HepG2 (cell line): ENCODE results near the gene GPC6. TPM values are rescaled to one million over a fixed set of nuclear protein-coding genes. Genes with fewer than 3 reads are reported as not detected.

Experiments
- ATAC-seq: fragments of 200-7000 bp; cut with Tn5 transposase; 3 replicates; pipeline ENCODE4 v1.9.1; 2020; ENCODE audit warnings: mild to moderate bottlenecking, moderate library complexity
- BruUV-seq: library from RNA; stranded (reverse); fragments of 400-500 nt; replicated peaks from 2 replicates; lab custom pipeline; 2021; lab: Mats Ljungman, UMichigan
- CTCF ChIA-PET: fragments of 300-600 bp; formaldehyde crosslinking; extraction: SDS; loops from one replicate; lab custom pipeline; 2021; ENCODE audit warnings: low total read pairs, inconsistent platforms, low intra/inter-chr PET ratio; lab: Yijun Ruan, JAX
- POLR2A ChIA-PET: fragments of 350-600 bp; sonication (Branson Sonifier 250); formaldehyde crosslinking; loops from one replicate; lab custom pipeline; 2020; ENCODE audit warnings: antibody characterized with exemption, inconsistent platforms; lab: Yijun Ruan, JAX
- DNase-seq: peaks from one replicate; pipeline ENCODE4 v3.0.0-alpha.2; 2015; ENCODE audit warnings: low spot score
- FAIRE-seq: peaks from 3 replicates; lab custom pipeline; 2011; peaks lifted over from hg19 to GRCh38; lab: Jason Lieb, UNC
- H2AFZ ChIP-seq: one replicate; pipeline ENCODE4 v1.6.1; 2011; ENCODE audit warnings: low read length, inconsistent platforms
- H3K27ac ChIP-seq: fragments of 300-600 bp; 3 replicates; pipeline ENCODE4 v1.8.0; 2011; ENCODE audit warnings: mixed run types, mild to moderate bottlenecking, mixed read lengths, low read length, inconsistent platforms; ENCODE audit not compliant: insufficient read depth; ENCODE audit errors: extremely low read length
- H3K27me3 ChIP-seq, 2 experiments: fragments of 200-600 bp in 1 of 2; 2 replicates in 1 of 2; 3 replicates in 1 of 2; pipeline versions ENCODE4 v1.6.0 to v1.8.0; 2011; ENCODE audit warnings: low read length in 2 of 2, mild to moderate bottlenecking in 2 of 2, moderate library complexity in 2 of 2, inconsistent platforms in 1 of 2; ENCODE audit not compliant: insufficient read depth in 2 of 2, control insufficient read depth in 1 of 2
- H3K36me3 ChIP-seq, 2 experiments: fragments of 200-600 bp in 1 of 2; replicated peaks in 1 of 2; 2 replicates in 1 of 2; 3 replicates in 1 of 2; pipeline versions ENCODE4 v1.5.1 to v1.8.0; 2011; ENCODE audit warnings: low read length in 2 of 2, inconsistent platforms in 1 of 2; ENCODE audit not compliant: insufficient read depth in 2 of 2, control insufficient read depth in 1 of 2
- H3K4me1 ChIP-seq: 2 replicates; pipeline ENCODE4 v1.5.1; 2012; ENCODE audit warnings: low read length, inconsistent platforms; ENCODE audit not compliant: insufficient read depth
- H3K4me2 ChIP-seq: 2 replicates; pipeline ENCODE4 v1.6.0; 2011; ENCODE audit warnings: low read depth, low read length, inconsistent platforms
- H3K4me3 ChIP-seq, 3 experiments: fragments of 200-600 bp in 1 of 3; sonication (generic), shearing (Covaris generic) in 1 of 3; replicated peaks in 1 of 3; 2 replicates each; pipeline ENCODE4 v1.5.1; 2011 to 2016; ENCODE audit warnings: low read length in 3 of 3, inconsistent platforms in 2 of 3, low read depth in 2 of 3, mild to moderate bottlenecking in 2 of 3, control low read depth in 1 of 3, mixed read lengths in 1 of 3; ENCODE audit not compliant: insufficient read depth in 1 of 3
- H3K79me2 ChIP-seq: one replicate; pipeline ENCODE4 v1.6.1; 2011; ENCODE audit warnings: low read length, inconsistent platforms; ENCODE audit not compliant: insufficient read depth
- H3K9ac ChIP-seq: 2 replicates; pipeline ENCODE4 v1.6.0; 2011; ENCODE audit warnings: mild to moderate bottlenecking, low read depth, low read length, inconsistent platforms; ENCODE audit not compliant: insufficient read depth
- H3K9me3 ChIP-seq: 2 replicates; pipeline ENCODE4 v1.5.1; 2012; ENCODE audit warnings: mild to moderate bottlenecking, low read length
- H4K20me1 ChIP-seq: 2 replicates; pipeline ENCODE4 v1.6.0; 2011; ENCODE audit warnings: inconsistent platforms, mild to moderate bottlenecking, low read length, moderate library complexity; ENCODE audit not compliant: insufficient read depth
- BRCA1 ChIP-seq: sonication (generic); formaldehyde crosslinking; IDR thresholded peaks from 2 replicates; pipeline ENCODE4 v1.4.0; 2020; ENCODE audit warnings: missing genetic modification reagents
- CEBPG ChIP-seq: IDR thresholded peaks from 2 replicates; pipeline ENCODE4 v1.6.1; 2016
- DMAP1 ChIP-seq: IDR thresholded peaks from 2 replicates; pipeline ENCODE4 v1.6.1; 2016
- ISL2 ChIP-seq: sonication (generic); formaldehyde crosslinking; IDR thresholded peaks from 2 replicates; pipeline ENCODE4 v1.5.0; 2020; ENCODE audit warnings: missing genetic modification reagents
- RBFOX2 ChIP-seq: fragments of 200-400 bp; formaldehyde crosslinking; IDR thresholded peaks from 2 replicates; pipeline ENCODE4 v1.6.1; 2017; ENCODE audit warnings: low read depth, mild to moderate bottlenecking, low read length
- RXRB ChIP-seq: IDR thresholded peaks from 2 replicates; pipeline ENCODE4 v1.6.1; 2016; ENCODE audit warnings: borderline replicate concordance, missing genetic modification reagents, missing compliant biosample characterization
- SRY ChIP-seq: sonication (generic); formaldehyde crosslinking; IDR thresholded peaks from 2 replicates; pipeline ENCODE4 v1.8.0; 2022; ENCODE audit warnings: mild to moderate bottlenecking, missing genetic modification reagents
- SUZ12 ChIP-seq: fragments of 150-350 bp; IDR thresholded peaks from 2 replicates; pipeline ENCODE4 v1.6.1; 2014; ENCODE audit warnings: low read depth, low read length
- YEATS4 ChIP-seq: sonication (generic); formaldehyde crosslinking; IDR thresholded peaks from 2 replicates; pipeline ENCODE4 v1.4.0; 2020; ENCODE audit warnings: missing genetic modification reagents, borderline replicate concordance
- ZBTB38 ChIP-seq: sonication (generic); formaldehyde crosslinking; IDR thresholded peaks from 2 replicates; pipeline ENCODE4 v1.5.1; 2020; ENCODE audit warnings: mild to moderate bottlenecking, missing genetic modification reagents
- ZFP36L2 ChIP-seq: sonication (generic); formaldehyde crosslinking; IDR thresholded peaks from 2 replicates; pipeline ENCODE4 v1.4.0; 2020; ENCODE audit warnings: missing genetic modification reagents
- ZMYM4 ChIP-seq: sonication (generic); formaldehyde crosslinking; IDR thresholded peaks from 2 replicates; pipeline ENCODE4 v1.8.1; 2023; ENCODE audit warnings: mild to moderate bottlenecking, missing genetic modification reagents
- ZNF274 ChIP-seq: sonication (generic); formaldehyde crosslinking; IDR thresholded peaks from 2 replicates; pipeline ENCODE4 v1.5.1; 2020; ENCODE audit warnings: mild to moderate bottlenecking, missing genetic modification reagents
- ZNF530 ChIP-seq: sonication (generic); formaldehyde crosslinking; IDR thresholded peaks from 2 replicates; pipeline ENCODE4 v1.5.0; 2020; ENCODE audit warnings: low read depth, mild to moderate bottlenecking, missing genetic modification reagents
- ZNF780A ChIP-seq: sonication (generic); formaldehyde crosslinking; IDR thresholded peaks from 2 replicates; pipeline ENCODE4 v1.8.0; 2022; ENCODE audit warnings: mild to moderate bottlenecking, missing genetic modification reagents, moderate library complexity
- WGBS: methylation state at CpG from one replicate; pipeline ENCODE4 v1.1.6; 2017; ENCODE audit warnings: low lambda C conversion rate; 5-methylcytosine and 5-hydroxymethylcytosine counted together
- in situ Hi-C: cut with HindIII; loops from 2 replicates; pipeline ENCODE4 v1.10.0; 2017; ENCODE audit warnings: low pct_unique_long_range_greater_than_20kb; ENCODE audit not compliant: extremely low pct_ligation_motif_present
- intact Hi-C: fragments of 100-400 bp; cut with micrococcal nuclease; formaldehyde crosslinking; loops from one replicate; pipeline ENCODE4 v1.10.0; 2022; ENCODE audit not compliant: unreplicated experiment
- polyA plus RNA-seq, 8 experiments: library from polyadenylated mRNA; depleted of rRNA in 3 of 8; stranded (reverse) in 7 of 8; unstranded in 1 of 8; fragments of >200 nt; fragmentation: Illumina TruSeq in 4 of 8; extraction: Trizol in 4 of 8; gene quantifications; 2 replicates each; pipeline versions ENCODE4 v1.2.1 to v1.2.3, GENCODE V29; 2011 to 2016; ENCODE audit warnings: low read depth in 4 of 8, missing spikeins in 1 of 8, mixed read lengths in 1 of 8; ENCODE audit not compliant: insufficient read depth in 1 of 8
- total RNA-seq, 5 experiments: library from RNA; depleted of rRNA; stranded (reverse); fragments of >200 nt; fragmentation: Illumina TruSeq; extraction: Trizol; gene quantifications; 2 replicates each; pipeline ENCODE4 v1.2.3, GENCODE V29; 2016; ENCODE audit warnings: low read depth in 1 of 5
- TF ChIP-seq, protein P1 (sequence below): sonication (generic); formaldehyde crosslinking; IDR thresholded peaks from 2 replicates; pipeline ENCODE4 v1.4.0; 2020; ENCODE audit warnings: missing genetic modification reagents, borderline replicate concordance
- TF ChIP-seq, protein P2 (sequence below): sonication (generic); formaldehyde crosslinking; IDR thresholded peaks from 2 replicates; pipeline ENCODE4 v1.8.0; 2022; ENCODE audit warnings: mild to moderate bottlenecking, missing genetic modification reagents
- TF ChIP-seq, protein P3 (sequence below): sonication (generic); formaldehyde crosslinking; IDR thresholded peaks from 2 replicates; pipeline ENCODE4 v1.4.0; 2020; ENCODE audit warnings: mild to moderate bottlenecking, missing genetic modification reagents

The GPC6 gene
- total and polyA plus RNA-seq, 2 of the 13 experiments (the other 11 are each of a cell fraction or from before 2014, with no cell fraction given) = 24.5 to 33.9 TPM

GRCh38 chr13:94218537-94218936 is 991.9 kb downstream of the GPC6 start:
- CTCF ChIA-PET = no interaction called here
- Histone ChIP-seq H3K4me1 (no peaks in the 10 kb centered on the region), H4K20me1 (no peaks in the 10 kb centered on the region), H3K9me3 (no peaks in the 10 kb centered on the region), H3K4me2 (no peak overlapping the region), H3K79me2 (no peaks in the 10 kb centered on the region), H3K9ac (no peak overlapping the region), H3K36me3 (no peaks in the 10 kb centered on the region), H3K27me3 (no peaks in the 10 kb centered on the region), H3K27ac (no peak overlapping the region), H2AFZ (no peak overlapping the region)
- FAIRE-seq = no peak
- in situ Hi-C loops = no loop called here
- POLR2A ChIA-PET = no interaction called here
- DNase-seq = no peak
- no peak for ATAC-seq
- BruUV-seq = no TSS peak
- intact Hi-C loops = no loop called here
- TF ChIP-seq SUZ12 (no peak), ZNF274 (CRISPR knock-in tag) (no peak), YEATS4 (CRISPR knock-in tag) (no peak), ZNF530 (CRISPR knock-in tag) (no peak), ZFP36L2 (CRISPR knock-in tag) (no peak), ZBTB38 (CRISPR knock-in tag) (no peak), RBFOX2 (no peak), RXRB (CRISPR knock-in tag) (no peak), SRY (CRISPR knock-in tag) (no peak), BRCA1 (CRISPR knock-in tag) (no peak), ISL2 (CRISPR knock-in tag) (no peak), ZNF780A (CRISPR knock-in tag) (no peak), ZMYM4 (no peak), CEBPG (CRISPR knock-in tag) (no peak), DMAP1 (no peak)
- TF ChIP-seq, protein P1, sequence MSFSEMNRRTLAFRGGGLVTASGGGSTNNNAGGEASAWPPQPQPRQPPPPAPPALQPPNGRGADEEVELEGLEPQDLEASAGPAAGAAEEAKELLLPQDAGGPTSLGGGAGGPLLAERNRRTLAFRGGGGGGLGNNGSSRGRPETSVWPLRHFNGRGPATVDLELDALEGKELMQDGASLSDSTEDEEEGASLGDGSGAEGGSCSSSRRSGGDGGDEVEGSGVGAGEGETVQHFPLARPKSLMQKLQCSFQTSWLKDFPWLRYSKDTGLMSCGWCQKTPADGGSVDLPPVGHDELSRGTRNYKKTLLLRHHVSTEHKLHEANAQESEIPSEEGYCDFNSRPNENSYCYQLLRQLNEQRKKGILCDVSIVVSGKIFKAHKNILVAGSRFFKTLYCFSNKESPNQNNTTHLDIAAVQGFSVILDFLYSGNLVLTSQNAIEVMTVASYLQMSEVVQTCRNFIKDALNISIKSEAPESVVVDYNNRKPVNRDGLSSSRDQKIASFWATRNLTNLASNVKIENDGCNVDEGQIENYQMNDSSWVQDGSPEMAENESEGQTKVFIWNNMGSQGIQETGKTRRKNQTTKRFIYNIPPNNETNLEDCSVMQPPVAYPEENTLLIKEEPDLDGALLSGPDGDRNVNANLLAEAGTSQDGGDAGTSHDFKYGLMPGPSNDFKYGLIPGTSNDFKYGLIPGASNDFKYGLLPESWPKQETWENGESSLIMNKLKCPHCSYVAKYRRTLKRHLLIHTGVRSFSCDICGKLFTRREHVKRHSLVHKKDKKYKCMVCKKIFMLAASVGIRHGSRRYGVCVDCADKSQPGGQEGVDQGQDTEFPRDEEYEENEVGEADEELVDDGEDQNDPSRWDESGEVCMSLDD (CRISPR knock-in tag) = no peak
- TF ChIP-seq, protein P2, sequence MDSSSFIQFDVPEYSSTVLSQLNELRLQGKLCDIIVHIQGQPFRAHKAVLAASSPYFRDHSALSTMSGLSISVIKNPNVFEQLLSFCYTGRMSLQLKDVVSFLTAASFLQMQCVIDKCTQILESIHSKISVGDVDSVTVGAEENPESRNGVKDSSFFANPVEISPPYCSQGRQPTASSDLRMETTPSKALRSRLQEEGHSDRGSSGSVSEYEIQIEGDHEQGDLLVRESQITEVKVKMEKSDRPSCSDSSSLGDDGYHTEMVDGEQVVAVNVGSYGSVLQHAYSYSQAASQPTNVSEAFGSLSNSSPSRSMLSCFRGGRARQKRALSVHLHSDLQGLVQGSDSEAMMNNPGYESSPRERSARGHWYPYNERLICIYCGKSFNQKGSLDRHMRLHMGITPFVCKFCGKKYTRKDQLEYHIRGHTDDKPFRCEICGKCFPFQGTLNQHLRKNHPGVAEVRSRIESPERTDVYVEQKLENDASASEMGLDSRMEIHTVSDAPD (CRISPR knock-in tag) = no peak
- TF ChIP-seq, protein P3, sequence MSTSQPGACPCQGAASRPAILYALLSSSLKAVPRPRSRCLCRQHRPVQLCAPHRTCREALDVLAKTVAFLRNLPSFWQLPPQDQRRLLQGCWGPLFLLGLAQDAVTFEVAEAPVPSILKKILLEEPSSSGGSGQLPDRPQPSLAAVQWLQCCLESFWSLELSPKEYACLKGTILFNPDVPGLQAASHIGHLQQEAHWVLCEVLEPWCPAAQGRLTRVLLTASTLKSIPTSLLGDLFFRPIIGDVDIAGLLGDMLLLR (CRISPR knock-in tag) = no peak
- TF ChIP-seq, all 625 proteins: peak for 0
- no peak overlapping the region for H3K4me3 ChIP-seq
- 93% methylated on average over 2 of the region's 2 CpGs for WGBS
